Activated gamma-delta T cell (primary cell): ENCODE measurements around the gene AGBL1.
"Not testable (repeated sequence)": the region's sequence is repeated elsewhere in the genome, so short reads cannot be mapped to it uniquely, and the experiment has no call there.

Experiments used
- DNase-seq: peaks from one replicate; lab custom pipeline; 2025; lab: John Stamatoyannopoulos, UW

Gene AGBL1

DNA sequence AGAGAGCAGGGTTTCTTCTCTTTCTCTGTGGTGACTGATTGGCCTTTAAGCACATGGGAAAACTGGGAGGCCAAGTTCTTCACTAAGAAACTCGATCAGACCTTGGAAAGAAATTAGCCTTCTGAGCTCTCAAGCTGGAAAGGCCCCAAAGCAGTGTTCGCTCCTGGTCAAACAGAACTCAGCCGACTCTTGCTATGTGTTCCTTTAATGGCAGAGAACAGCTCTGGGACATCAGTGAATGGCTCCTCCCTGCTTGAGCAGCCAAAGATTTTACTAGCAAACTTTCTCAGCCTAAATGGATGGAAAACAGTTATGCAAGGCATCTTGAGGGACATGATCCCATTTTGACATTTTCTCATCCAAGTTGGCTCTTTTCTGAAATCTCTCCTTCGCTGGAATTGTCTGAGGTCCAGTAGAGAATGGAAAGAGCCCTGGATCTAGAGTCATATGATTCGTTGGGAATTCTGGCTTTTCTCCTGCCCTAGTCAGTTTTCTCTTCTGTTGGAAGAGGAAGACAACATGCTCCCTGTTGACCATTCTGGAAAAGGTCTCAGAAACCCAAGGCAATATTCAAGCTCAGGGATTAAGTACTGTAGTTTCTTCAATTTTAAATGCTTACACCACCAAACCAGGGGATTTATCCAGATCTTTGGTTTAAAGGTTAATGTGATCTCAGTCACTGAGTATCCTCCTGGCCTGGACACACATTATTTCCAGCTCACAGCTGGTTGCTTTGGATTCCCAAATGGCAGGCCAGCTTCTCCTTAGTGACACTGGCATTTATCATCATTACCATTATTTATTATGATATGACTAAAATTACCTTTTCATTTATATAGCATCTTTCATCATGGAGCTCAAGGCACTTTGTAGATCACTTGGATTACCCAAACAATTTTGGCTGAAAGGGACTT, 319.6 kb downstream of the AGBL1 start:
- DNase-seq, result no peak

DNA sequence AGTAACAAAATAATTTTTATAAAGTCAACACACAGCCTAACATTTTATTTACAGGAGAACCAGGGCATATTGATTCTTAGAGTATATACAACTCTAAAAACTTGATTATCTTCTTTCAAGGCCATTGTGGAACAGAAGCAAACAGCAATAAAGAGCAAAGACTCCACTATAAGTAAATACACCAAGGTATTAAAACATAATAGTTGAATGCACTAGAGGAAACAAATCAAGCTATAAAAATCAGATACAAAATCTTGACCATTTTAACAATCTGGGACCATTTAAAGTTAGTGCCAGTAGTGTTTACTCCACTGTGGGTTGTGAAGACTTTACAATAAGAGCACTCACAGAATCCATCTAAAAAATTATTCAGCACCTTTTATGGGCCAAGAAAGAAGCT, 323.6 kb downstream of the AGBL1 start:
- DNase-seq, result no peak

DNA sequence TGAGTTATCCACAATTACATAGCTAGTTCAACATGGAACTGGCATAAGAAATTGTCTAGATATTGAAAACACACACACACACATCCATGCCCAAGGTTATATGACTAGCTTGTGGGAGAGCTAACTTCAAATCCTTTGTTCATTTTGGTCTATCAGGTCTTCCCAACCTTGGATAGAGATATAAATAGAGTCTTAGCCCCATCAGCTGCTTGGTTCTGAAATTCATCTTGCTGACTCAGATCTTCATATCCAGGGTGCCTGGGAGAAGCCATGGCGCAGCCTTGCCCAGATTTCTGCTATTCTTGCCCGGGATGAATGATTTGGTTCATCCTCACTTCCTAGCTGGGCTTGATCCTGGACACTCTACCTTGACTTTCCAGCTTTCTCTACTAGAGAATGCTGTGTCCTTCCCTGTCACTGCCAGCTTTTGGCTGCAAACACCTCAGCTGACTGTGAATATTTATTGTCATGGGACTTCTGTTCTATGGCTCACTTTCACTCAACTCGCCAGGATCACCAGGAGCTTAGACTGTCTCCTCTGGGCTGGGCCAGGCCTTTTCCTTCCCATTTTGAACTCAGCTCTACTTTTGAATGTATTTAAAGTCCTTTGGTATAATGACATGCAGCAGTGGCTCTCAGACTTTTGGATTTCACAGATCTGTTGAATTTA, 324.4 kb downstream of the AGBL1 start:
- DNase-seq, result no peak

DNA sequence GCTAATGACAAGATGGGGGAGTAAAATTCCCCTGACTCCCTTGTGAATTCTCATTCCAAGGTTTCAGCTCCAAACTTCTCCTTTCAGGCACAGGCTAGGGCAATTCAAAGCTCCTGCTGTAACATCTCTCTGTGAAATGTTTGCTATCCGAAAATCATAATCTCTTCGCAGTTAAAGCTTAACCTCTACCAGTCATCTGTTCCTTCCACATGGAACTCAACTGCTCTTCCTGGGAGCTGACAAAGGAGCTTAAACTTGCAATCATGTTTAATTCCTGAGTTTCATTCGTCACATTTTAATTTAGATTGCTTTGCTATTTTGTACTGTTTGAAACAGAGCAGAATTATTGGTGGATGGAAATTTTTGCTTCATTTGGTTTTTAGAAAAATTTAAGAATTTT, 328.6 kb downstream of the AGBL1 start:
- no peak for DNase-seq

DNA sequence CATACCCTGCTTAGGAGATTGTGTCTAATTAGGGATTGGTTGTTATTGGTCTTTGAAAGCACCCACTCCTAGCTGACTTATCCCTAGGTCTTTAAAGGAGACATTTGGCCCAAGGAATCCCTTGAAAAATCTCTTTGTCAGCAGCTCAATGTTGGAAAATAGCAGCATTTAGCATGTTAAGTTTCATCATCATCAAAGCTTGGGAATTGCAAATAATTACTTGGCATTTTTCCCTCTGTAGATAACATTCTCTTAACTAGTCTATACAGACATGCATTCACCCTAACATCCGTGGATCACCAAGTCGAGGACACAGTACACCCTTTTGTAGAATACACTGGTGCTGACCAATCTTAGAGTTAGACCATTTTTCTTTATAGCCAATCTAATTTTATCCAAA, 332.2 kb downstream of the AGBL1 start:
- no peak for DNase-seq

DNA sequence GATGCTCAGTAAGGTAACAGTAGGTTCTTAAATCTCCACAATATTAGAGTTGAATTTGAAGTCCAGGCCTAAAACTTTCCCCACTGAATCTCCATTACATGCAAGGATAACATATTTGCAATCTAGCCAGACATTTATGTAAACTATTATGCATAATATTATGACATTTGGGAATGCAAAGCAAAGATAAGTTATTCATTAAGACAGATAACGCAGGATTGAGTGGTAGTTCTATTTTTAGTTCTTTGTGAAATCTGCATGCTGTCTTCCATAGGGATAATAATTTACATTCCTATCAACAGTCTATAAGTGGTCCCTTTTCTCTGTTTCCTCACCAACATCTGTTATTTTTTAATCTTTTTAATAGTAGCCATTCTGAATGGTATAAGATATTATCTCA, 333.5 kb downstream of the AGBL1 start:
- no peak for DNase-seq

DNA sequence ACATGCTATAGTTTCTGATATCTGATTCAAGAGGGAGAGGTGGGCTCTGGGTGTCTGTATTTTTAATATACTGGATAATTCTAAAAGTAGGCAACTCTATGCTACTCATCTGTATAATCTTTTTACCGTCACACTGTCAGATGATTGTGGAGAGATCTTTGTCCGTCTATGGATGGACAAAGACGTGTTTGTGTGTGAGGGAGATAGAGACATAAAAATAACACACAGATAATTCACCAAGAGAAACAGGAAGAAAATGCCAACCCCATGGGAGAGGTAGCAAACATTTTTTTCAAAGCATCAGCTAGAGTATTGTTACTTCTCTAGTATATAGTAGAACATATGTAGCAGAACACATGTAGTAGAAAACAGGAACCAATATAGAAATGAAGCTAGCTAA, 346.1 kb downstream of the AGBL1 start:
- no peak for DNase-seq

DNA sequence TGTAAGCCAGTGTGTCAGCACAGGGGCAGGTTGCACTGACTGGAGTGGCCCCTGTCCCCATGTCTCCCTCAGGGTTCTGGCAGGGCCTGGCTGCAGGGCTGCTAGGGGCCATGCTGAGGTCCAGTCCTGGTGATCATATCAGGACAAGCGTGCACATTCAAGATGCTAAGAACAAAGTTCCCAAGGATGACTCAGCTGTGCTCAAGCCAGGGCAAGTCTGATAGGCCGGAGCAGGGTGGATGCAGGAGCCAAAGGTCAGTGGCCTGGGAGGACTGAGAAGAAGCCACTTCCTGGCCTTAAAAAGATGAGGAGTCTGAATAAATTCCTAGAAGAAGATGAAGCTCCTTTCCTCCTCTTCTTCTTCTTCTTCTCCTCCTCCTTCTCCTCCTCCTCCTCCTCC, 353.2 kb downstream of the AGBL1 start:
- DNase-seq, result no peak

DNA sequence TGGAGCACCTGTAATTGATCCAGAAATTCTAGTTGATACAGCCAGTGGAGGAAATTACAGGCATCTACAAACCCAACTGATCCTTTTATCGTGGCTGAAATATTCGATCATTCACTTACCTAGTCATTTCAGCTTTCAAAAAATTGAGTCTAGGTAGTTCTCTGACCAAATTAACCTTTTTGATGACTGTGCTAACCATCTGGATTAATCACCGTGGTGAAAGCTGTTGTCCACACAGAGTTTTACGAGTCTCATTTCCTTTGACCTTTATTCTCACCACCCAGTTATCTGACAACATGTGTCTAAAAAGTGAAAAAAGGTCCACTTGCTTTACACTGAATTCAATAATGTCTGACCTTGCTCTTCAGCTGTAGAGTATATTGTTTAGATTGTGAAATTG, 354.3 kb downstream of the AGBL1 start:
- DNase-seq, result no peak

DNA sequence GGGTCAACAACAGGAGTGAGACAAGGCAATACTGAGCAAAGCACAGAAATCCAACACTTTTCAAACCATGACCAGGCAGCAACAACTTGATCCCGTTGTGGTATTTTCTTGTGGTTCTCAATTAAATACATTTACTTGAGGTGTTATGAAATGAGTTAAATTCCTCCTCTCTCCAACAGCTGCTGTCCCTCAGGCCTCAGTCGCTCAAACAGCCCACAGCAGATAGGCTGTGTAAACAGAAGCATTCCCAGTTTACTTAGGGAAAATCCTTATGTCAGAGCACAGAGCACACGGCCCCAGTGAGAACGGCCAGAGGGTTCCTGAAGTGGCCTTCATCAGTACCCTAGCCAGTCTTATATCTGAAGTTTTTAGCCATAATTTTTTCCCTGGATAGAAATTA, 359.9 kb downstream of the AGBL1 start:
- DNase-seq, result no peak

DNA sequence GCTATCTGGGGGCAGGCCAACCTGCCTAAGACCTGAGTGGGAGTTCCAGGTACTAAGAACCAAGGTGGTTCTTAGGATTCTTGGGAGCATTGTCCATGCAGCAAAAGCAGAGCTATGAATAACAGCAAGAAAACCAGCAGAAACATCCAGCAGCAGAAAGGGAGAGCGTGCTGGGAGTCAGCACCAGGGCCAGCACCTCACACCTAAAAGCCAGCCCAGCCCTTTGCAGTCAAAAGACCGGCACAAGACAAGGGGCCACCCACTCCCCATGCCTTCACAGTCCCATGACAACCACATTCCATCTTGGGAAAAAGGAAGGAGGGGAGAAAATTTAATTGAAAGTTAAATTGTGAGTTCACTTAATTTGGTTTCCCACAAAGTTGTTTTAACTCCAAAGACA, 364.9 kb downstream of the AGBL1 start:
- no peak for DNase-seq

DNA sequence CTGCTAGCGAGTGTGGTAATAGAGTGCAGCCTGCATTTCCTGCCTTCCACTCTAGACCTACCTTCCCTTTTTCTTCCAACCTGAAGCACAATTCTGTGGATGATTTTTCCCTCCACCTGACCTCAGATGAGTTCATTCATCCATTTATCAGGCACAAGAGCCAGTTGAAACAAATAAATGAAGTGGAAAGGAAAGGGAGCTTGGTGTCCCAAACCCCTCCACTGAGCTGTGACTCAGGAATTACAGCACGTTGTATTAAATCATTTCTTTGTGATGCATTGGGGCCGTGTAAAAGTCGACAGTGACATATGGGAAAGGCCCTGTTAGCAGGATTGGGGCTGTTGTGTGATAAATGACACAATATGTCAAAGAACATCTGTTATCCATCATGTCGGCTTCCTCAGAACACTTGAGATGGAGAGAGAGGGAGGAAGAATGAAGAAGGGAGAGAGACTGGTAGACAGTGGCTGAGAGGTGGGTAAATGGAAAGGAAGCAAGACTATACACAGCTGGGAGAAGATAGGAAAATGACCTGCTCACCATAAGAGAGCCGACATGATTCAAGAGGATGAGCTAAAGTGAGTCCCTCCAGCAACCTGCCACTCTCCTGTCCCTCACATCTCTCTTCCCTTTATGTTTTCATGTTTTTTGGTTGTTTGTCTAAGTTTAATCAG, 366.0 kb downstream of the AGBL1 start:
- no peak for DNase-seq

DNA sequence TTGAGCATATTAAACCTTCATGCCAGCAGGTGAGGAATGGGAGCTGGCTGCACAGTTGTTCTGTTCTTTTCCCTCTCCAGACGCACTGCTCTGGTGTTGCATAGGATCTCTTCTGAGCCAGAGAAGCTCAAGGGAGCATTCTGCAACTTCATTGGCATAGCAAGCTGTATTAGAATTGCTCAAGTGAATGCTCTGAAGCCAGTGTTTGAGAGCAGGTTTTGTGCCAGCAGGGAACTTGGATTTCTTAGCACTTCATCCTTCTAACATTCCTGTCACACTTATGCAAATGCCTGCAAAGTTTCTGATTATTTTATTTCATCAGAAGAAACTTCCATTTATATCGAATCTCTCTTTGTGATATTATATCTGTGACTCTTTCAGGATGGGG, 366.6 kb downstream of the AGBL1 start:
- no peak for DNase-seq

DNA sequence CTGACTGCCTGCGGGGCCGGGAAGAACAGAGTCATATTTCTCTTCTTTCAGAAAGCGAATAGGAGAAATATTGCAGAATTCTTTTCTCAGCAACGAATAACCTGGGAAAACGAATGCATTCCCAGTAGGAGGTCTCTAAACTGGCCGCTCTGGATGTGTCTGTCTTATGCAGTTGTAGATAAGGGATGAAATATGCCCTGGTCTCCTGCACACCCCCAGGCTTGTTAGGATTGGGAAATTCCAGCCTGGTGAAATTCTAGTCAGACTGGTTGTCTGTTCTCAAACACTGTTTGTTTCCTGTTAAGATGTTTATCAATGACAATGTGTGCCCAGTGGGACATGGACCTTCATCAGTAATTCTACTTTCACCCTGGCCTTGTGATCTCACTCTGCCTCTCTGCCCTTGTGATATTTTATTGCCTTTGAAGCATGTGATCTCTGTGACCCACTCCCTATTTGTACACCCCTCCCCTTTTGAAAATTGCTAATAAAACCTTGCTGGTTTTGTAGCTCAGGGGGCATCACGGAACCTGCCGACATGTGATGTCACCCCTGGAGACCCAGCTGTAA, 385.9 kb downstream of the AGBL1 start:
- DNase-seq, result not testable (repeated sequence)

DNA sequence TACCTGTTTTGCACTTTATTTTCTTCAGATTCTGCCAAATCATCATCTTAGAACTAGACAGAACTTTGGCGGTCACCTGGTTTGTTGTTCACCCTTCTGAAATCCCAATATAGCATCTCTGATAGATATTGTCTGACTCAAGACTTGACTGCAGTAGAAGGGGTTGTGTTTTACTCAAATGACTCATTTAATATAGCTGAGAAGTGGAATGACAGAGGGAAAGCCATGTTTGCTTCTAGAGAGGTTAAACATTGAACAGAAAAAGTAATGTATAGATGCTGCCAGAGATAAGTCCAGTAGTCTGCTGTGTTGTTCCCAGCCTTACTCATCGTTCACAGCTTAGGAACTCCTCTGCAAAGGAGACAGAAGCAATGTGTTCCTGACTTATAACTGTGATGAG, 402.0 kb downstream of the AGBL1 start:
- DNase-seq, result no peak

DNA sequence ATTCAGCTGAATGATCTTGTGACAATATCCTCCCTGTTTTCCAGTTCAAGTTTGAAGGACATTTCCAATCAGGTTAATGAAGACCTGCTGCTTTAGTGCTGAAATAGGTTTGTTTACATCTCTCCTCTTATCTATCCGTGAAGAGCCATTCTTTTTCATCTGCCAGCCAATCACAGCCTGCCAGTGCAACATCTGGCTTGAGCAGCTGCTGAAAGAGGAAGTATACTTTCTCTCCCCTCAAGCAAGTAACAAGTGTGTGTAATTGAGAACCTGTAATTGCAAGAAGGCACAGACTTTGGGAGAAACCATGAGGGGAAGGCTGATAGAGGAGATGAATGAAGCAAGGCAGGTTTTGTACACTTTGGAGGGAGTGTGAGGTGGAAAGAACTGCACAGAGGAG, 404.3 kb downstream of the AGBL1 start:
- DNase-seq, result no peak

DNA sequence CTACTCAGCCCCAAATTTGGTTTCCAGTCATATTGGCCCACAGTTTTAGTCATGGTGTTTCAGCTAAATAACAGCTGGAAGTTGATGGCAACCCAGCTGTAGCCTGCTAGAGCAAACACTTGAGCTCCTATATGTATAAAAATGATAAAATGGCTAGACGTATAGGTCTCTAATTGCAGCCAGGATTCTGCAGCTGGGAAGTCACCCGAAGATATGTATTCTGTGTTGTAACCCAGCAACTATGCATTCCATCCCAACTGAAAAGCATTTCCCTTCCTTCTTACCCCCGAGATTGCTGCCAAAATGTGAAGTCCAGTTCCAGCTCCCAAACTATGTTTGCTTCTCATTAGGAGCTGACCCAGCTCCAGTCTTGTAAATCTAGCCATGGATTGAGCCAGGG, 408.4 kb downstream of the AGBL1 start:
- no peak for DNase-seq

DNA sequence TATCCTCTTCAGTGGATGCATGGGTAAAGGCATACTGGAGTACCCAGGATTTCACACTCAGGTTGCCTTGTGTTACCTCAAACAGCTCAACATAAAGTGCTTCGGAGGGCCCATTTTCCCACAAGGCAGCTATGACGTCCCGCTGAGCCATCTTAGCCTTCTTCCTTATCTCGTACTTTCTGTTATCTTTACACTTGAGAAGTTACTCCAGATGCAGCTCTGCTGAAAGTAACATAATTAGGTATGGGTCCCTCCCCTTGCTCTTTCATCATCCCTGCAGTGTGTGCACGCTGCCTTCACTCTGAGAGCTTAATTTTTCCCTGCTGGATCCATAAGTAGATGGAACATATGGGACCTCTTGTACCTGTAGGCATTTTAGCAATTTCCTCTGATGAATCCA, 410.3 kb downstream of the AGBL1 start:
- no peak for DNase-seq

DNA sequence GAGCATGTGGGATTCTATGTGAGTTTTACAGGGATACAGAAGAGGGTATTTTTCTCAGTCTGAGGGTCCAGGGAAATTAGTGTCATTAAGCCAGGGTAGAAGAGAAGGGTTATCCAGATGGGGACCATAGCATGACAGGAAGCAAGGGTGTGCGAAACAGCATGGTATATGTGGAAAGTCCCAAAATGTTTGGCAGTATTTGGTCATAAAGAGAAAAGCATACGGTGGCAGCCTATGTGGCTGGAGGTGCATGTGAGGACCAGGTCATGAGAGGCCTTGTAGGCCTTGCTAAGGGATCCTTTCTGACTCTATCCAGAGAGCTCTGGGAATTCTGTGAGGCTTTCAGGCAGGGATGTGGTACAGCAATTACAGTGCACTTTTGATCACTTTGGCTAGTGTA, 411.4 kb downstream of the AGBL1 start:
- no peak for DNase-seq

DNA sequence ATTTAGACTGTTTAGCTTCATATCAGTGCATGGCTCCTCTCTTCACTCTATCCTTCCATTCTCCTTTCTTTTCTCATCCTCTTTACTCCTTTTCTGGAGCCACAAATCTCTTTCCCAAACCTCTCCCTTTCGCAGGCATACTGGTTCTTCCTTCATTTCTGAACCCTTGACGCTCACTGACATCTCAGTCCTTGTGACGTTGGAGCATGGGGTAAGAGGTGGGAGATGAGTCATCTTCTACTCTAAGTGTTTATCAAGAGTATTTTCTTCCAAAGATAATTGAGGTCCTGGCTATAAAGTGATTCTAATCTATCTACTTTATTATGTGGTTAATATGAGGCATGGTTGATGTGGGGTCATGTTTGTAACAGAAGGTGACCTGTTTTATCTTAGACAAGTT, 414.2 kb downstream of the AGBL1 start:
- no peak for DNase-seq

DNA sequence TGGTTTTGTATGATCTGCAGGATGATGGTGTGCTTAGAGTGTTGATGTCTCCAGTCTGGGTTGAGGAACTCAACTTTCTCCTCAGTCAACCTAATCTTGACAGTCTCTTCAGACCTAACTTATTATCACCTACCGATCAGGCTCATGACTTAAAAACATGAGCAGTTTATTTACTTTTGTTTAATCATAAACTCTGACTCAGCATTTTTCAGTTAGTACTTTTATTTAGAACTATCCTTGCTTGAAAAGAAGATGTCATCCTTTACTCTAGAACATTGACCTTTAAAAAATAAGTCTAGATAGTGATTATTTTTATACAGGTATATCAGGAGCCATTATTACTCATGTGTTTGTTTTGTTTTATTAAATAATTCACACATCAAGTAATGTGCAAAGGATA, 414.8 kb downstream of the AGBL1 start:
- DNase-seq, result no peak

DNA sequence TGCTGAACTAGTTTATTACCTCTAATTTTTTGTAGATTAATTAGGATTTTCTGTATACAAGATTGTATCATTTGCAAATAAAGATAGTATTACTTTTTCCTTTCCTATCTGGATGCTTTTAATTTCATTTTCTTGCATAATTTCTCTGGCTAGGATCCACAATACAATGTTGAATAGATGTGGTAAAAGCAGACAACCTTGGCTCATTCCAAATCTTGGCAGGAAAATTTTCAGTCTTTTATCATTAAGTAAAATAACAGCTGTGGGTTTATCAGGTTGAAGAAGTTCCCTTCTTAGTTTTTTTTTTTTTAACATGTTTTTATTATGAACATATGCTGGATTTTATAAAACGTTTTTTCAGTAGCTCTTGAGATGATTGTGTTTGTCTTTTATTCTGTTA, 422.6 kb downstream of the AGBL1 start:
- no peak for DNase-seq

DNA sequence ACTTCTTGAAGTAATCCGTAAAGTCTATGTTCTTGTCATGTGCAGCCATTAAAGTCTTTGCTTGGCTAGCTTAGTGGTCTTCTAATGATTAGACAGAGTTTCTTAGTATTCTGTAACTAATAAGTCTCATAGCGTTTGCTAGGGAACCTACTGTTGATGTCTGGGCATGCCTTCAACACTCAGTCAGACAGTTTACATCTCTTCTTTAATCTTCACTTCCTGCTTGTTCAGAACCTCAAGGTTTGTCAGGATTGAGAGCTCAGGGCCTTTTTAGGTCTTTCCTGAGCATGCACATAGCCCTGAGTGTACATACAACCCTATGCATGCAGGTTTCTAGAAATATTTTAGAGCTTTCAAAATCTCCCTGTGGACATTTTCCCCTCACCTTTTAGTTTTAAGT, 426.3 kb downstream of the AGBL1 start:
- DNase-seq, result no peak
